NB4 (cell line): Measurements from ENCODE around the gene TNRC6A.

Experiments used
- DNase-seq: peaks from one replicate; pipeline ENCODE4 v3.0.0; 2010; ENCODE audit warnings: low read depth
- H3K4me3 ChIP-seq: one replicate; pipeline ENCODE4 v1.5.1; 2011; ENCODE audit warnings: mild to moderate bottlenecking, low read depth, low read length, moderate library complexity
- MAX ChIP-seq: IDR thresholded peaks from 2 replicates; pipeline ENCODE4 v1.6.1; 2011; ENCODE audit warnings: low read depth, low read length
- MYC ChIP-seq: IDR thresholded peaks from 2 replicates; pipeline ENCODE4 v1.6.1; 2011; ENCODE audit warnings: low read depth, low read length
- POLR2A ChIP-seq: IDR thresholded peaks from 2 replicates; pipeline ENCODE4 v1.6.1; 2011; ENCODE audit warnings: mild to moderate bottlenecking; ENCODE audit not compliant: insufficient read length; ENCODE audit errors: extremely low read depth
- TF ChIP-seq, protein P1 (sequence below): IDR thresholded peaks from one replicate; pipeline ENCODE4 v1.5.1; 2012; ENCODE audit warnings: low read depth, low read length

Gene TNRC6A

GRCh38 chr16:24686678-24687077 is 42.8 kb upstream of the TNRC6A start:
- TF ChIP-seq POLR2A (no peak), MAX (no peak), MYC (no peak)
- TF ChIP-seq, protein P1, sequence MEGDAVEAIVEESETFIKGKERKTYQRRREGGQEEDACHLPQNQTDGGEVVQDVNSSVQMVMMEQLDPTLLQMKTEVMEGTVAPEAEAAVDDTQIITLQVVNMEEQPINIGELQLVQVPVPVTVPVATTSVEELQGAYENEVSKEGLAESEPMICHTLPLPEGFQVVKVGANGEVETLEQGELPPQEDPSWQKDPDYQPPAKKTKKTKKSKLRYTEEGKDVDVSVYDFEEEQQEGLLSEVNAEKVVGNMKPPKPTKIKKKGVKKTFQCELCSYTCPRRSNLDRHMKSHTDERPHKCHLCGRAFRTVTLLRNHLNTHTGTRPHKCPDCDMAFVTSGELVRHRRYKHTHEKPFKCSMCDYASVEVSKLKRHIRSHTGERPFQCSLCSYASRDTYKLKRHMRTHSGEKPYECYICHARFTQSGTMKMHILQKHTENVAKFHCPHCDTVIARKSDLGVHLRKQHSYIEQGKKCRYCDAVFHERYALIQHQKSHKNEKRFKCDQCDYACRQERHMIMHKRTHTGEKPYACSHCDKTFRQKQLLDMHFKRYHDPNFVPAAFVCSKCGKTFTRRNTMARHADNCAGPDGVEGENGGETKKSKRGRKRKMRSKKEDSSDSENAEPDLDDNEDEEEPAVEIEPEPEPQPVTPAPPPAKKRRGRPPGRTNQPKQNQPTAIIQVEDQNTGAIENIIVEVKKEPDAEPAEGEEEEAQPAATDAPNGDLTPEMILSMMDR = no peak
- no peak overlapping the region for H3K4me3 ChIP-seq
- no peak for DNase-seq

DNA sequence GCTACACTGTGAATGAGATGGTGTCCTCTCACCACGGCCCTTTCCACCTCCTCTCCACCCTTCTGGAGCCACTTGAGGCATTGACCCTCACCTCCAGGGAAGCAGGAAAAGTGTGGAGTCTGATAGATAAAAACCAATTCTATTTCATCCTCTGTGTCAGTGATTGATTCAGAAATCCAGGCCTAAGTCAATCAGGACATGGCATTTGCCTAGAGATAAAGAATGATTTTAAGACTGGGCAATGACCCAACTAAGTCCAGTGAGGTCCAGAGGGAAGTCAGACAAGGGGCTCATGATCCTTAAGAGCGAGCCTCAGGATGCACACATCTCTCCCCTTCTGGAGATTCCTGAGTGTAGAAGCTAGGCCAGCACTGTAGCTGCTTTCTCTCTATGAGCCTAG is 41.1 kb upstream of the TNRC6A start:
- no peak for DNase-seq
- TF ChIP-seq, protein P1 = no peak
- no peak for TF ChIP-seq MYC
- TF ChIP-seq POLR2A = no peak
- TF ChIP-seq MAX = no peak
- no peak overlapping the region for H3K4me3 ChIP-seq

DNA sequence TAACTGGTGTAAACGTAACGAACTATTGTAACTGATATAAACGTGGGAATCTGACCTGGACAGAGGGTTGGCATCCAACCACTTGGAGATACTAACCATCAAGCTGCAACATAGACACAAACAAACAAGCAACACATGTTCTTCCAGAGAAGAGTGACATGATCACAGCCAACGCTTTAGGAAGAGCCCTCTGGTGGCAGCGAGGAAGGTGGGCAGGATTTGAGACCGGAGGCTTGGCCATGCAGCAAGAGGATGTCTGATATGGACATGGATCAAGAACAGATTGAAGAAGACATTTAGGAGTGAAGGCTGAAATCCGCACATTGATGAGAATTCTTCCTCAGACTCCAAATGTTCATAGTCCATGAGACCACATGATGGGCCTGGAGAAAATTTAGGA is 40.3 kb upstream of the TNRC6A start:
- H3K4me3 ChIP-seq = no peak overlapping the region
- TF ChIP-seq POLR2A = no peak
- TF ChIP-seq, protein P1 = peak; percentile 46
- DNase-seq = peak; percentile 26

DNA sequence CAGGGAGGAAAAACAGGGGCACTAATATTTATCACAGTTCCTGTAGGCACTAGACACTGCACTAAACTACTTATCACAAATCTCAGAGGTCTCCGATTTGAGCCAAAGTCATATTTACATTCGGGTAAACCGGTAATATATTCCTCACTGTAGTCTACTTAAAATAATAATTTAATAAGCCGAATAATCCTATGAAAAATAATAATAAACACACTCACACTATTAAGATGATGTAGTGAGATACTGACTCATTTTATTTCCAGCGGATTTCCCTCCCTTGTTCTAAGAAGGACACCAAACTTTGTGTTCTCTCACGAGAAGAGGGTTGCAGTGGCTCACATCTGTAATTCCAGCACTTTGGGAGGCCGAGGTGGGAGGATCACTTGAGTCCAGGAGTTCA is 36.6 kb upstream of the TNRC6A start:
- no peak overlapping the region for H3K4me3 ChIP-seq
- no peak for TF ChIP-seq POLR2A
- no peak for TF ChIP-seq MAX
- TF ChIP-seq, protein P1 = no peak
- no peak for TF ChIP-seq MYC
- DNase-seq = no peak

GRCh38 chr16:24694931-24695330 is 34.5 kb upstream of the TNRC6A start:
- no peak for DNase-seq
- H3K4me3 ChIP-seq = no peak overlapping the region
- TF ChIP-seq MAX (no peak), POLR2A (no peak), MYC (no peak)
- TF ChIP-seq, protein P1 = no peak

GRCh38 chr16:24696699-24697098 is 32.8 kb upstream of the TNRC6A start:
- no peak for TF ChIP-seq POLR2A
- TF ChIP-seq, protein P1 = no peak
- TF ChIP-seq MYC = no peak
- no peak for TF ChIP-seq MAX
- H3K4me3 ChIP-seq = no peak overlapping the region
- DNase-seq = no peak
